HEK293 (cell line): Measurements from ENCODE around the gene VEPH1.

ENCODE experiments used
- CTCF ChIA-PET: fragments of 350-600 bp; formaldehyde crosslinking; extraction: SDS; loops from one replicate; lab custom pipeline; 2021; ENCODE audit warnings: antibody characterized with exemption; lab: Yijun Ruan, JAX
- POLR2A ChIA-PET: fragments of 300-600 bp; formaldehyde crosslinking; extraction: SDS; loops from one replicate; lab custom pipeline; 2020; ENCODE audit warnings: antibody characterized with exemption, inconsistent platforms; lab: Yijun Ruan, JAX
- H3K27ac ChIP-seq: fragments of 200-500 bp; sonication (Bioruptor generic); 2 replicates; pipeline ENCODE4 v1.5.1; 2014; ENCODE audit warnings: low read depth, low read length, control low read depth, inconsistent platforms; ENCODE audit errors: extremely low read depth
- H3K36me3 ChIP-seq, 2 experiments: fragments of 200-500 bp in 1 of 2; sonication (Bioruptor generic) in 1 of 2; 1 replicate in 1 of 2; 2 replicates in 1 of 2; pipeline ENCODE4 v1.5.1; 2014 to 2017; ENCODE audit warnings: inconsistent platforms in 2 of 2, low read length in 2 of 2; ENCODE audit not compliant: control insufficient read depth in 2 of 2, insufficient read depth in 1 of 2
- H3K4me1 ChIP-seq: fragments of 200-500 bp; sonication (Bioruptor generic); 2 replicates; pipeline ENCODE4 v1.5.1; 2014; ENCODE audit warnings: mild to moderate bottlenecking, low read length, inconsistent platforms; ENCODE audit not compliant: control insufficient read depth, insufficient read depth
- H3K4me3 ChIP-seq: 2 replicates; pipeline ENCODE4 v1.5.1; 2011; ENCODE audit warnings: low read depth, mild to moderate bottlenecking, control low read depth, low read length, moderate library complexity
- H3K9me3 ChIP-seq: fragments of 200-500 bp; sonication (Bioruptor generic); 2 replicates; pipeline ENCODE4 v1.5.1; 2014; ENCODE audit warnings: low read depth, low read length, inconsistent platforms; ENCODE audit not compliant: control insufficient read depth, insufficient read depth
- AEBP2 ChIP-seq: fragments of 450-650 bp; formaldehyde crosslinking; IDR thresholded peaks from 2 replicates; pipeline ENCODE4 v1.5.1; 2016; ENCODE audit warnings: missing biosample characterization, missing genetic modification characterization, borderline replicate concordance
- GLI2 ChIP-seq: fragments of 450-650 bp; formaldehyde crosslinking; IDR thresholded peaks from 2 replicates; pipeline ENCODE4; 2017; ENCODE audit warnings: missing biosample characterization, missing genetic modification characterization, low read depth, borderline replicate concordance
- HOXD13 ChIP-seq: sonication (generic); formaldehyde crosslinking; IDR thresholded peaks from 2 replicates; pipeline ENCODE4 v1.8.0; 2022; ENCODE audit warnings: missing genetic modification reagents, borderline replicate concordance
- PRDM4 ChIP-seq: fragments of 450-650 bp; formaldehyde crosslinking; IDR thresholded peaks from 2 replicates; pipeline ENCODE4 v1.5.1; 2017; ENCODE audit warnings: missing biosample characterization, missing genetic modification characterization
- REPIN1 ChIP-seq: fragments of 450-650 bp; formaldehyde crosslinking; IDR thresholded peaks from 2 replicates; pipeline ENCODE4 v1.5.1; 2017; ENCODE audit warnings: missing biosample characterization, missing genetic modification characterization, low read depth
- SCRT1 ChIP-seq: fragments of 450-650 bp; formaldehyde crosslinking; IDR thresholded peaks from 2 replicates; pipeline ENCODE4 v1.5.1; 2016; ENCODE audit warnings: missing biosample characterization, missing genetic modification characterization, borderline replicate concordance
- ZBTB48 ChIP-seq: fragments of 450-650 bp; formaldehyde crosslinking; IDR thresholded peaks from 2 replicates; pipeline ENCODE4 v1.5.1; 2016; ENCODE audit warnings: missing biosample characterization, missing genetic modification characterization
- ZFHX2 ChIP-seq: fragments of 450-650 bp; formaldehyde crosslinking; conservative IDR thresholded peaks from 2 replicates; pipeline ENCODE4 v1.5.1; 2016; ENCODE audit warnings: missing biosample characterization, missing genetic modification characterization
- ZFP41 ChIP-seq: fragments of 450-650 bp; formaldehyde crosslinking; IDR thresholded peaks from 2 replicates; pipeline ENCODE4 v1.5.1; 2016; ENCODE audit warnings: missing biosample characterization, missing genetic modification characterization, borderline replicate concordance
- ZNF16 ChIP-seq: fragments of 450-650 bp; formaldehyde crosslinking; IDR thresholded peaks from 2 replicates; pipeline ENCODE4 v1.5.1; 2016; ENCODE audit warnings: low read depth, missing biosample characterization, missing genetic modification characterization
- ZNF19 ChIP-seq: fragments of 450-650 bp; formaldehyde crosslinking; IDR thresholded peaks from 2 replicates; pipeline ENCODE4; 2016; ENCODE audit warnings: missing biosample characterization, missing genetic modification characterization, low read depth
- ZNF24 ChIP-seq: fragments of 450-650 bp; formaldehyde crosslinking; IDR thresholded peaks from 2 replicates; pipeline ENCODE4 v1.5.1; 2016; ENCODE audit warnings: missing biosample characterization, missing genetic modification characterization
- ZNF26 ChIP-seq: fragments of 450-650 bp; formaldehyde crosslinking; IDR thresholded peaks from 2 replicates; pipeline ENCODE4 v1.5.1; 2016; ENCODE audit warnings: missing biosample characterization, missing genetic modification characterization
- ZNF433 ChIP-seq: fragments of 450-650 bp; formaldehyde crosslinking; IDR thresholded peaks from 2 replicates; pipeline ENCODE4 v1.5.1; 2016; ENCODE audit warnings: missing biosample characterization, missing genetic modification characterization, low read depth
- ZNF555 ChIP-seq: fragments of 450-650 bp; formaldehyde crosslinking; conservative IDR thresholded peaks from 2 replicates; pipeline ENCODE4 v1.5.1; 2017; ENCODE audit warnings: missing biosample characterization, mild to moderate bottlenecking, missing genetic modification characterization, inconsistent platforms
- ZNF560 ChIP-seq: fragments of 450-650 bp; formaldehyde crosslinking; IDR thresholded peaks from 2 replicates; pipeline ENCODE4 v1.5.1; 2017; ENCODE audit warnings: missing biosample characterization, missing genetic modification characterization, borderline replicate concordance
- ZNF561 ChIP-seq: fragments of 450-650 bp; IDR thresholded peaks from 2 replicates; pipeline ENCODE4 v1.5.1; 2018; ENCODE audit warnings: missing biosample characterization, missing genetic modification characterization, borderline replicate concordance
- ZNF645 ChIP-seq: fragments of 450-650 bp; formaldehyde crosslinking; IDR thresholded peaks from 2 replicates; pipeline ENCODE4; 2016; ENCODE audit warnings: missing biosample characterization, missing genetic modification characterization
- ZNF692 ChIP-seq: fragments of 450-650 bp; formaldehyde crosslinking; IDR thresholded peaks from 2 replicates; pipeline ENCODE4 v1.5.1; 2016; ENCODE audit warnings: missing biosample characterization, missing genetic modification characterization
- ZNF776 ChIP-seq: fragments of 450-650 bp; formaldehyde crosslinking; IDR thresholded peaks from 2 replicates; pipeline ENCODE4 v1.5.0; 2017; ENCODE audit warnings: missing biosample characterization, missing genetic modification characterization, borderline replicate concordance
- ZSCAN18 ChIP-seq: fragments of 450-650 bp; formaldehyde crosslinking; IDR thresholded peaks from 2 replicates; pipeline ENCODE4 v1.5.1; 2016; ENCODE audit warnings: missing biosample characterization, missing genetic modification characterization
- ZSCAN5A ChIP-seq: fragments of 450-650 bp; formaldehyde crosslinking; IDR thresholded peaks from 2 replicates; pipeline ENCODE4 v1.5.1; 2016; ENCODE audit warnings: missing biosample characterization, missing genetic modification characterization

The VEPH1 gene

GRCh38 chr3:157347577-157348303, 155.5 kb downstream of the VEPH1 start:
- ChIA-PET CTCF (no interaction called here), POLR2A (no interaction called here)
- Histone ChIP-seq H3K27ac (no peak overlapping the region), H3K9me3 (no peaks in the 10 kb centered on the region), H3K4me3 (no peak overlapping the region), H3K36me3 (no peaks in the 10 kb centered on the region), H3K4me1 (no peaks in the 10 kb centered on the region)
- TF ChIP-seq PRDM4 (tag by site-specific recombination) (no peak), GLI2 (tag by site-specific recombination) (no peak), ZFP41 (tag by site-specific recombination) (no peak), ZBTB48 (tag by site-specific recombination) (no peak), ZNF26 (tag by site-specific recombination) (no peak), ZNF561 (tag by site-specific recombination) (no peak), ZSCAN18 (tag by site-specific recombination) (no peak), ZNF776 (tag by site-specific recombination) (no peak), ZNF645 (tag by site-specific recombination) (no peak), ZNF19 (no peak), REPIN1 (tag by site-specific recombination) (no peak), ZSCAN5A (tag by site-specific recombination) (no peak), ZNF24 (tag by site-specific recombination) (no peak), HOXD13 (CRISPR knock-in tag) (no peak), ZNF555 (no peak)

- Histone ChIP-seq H3K9me3 (no peaks in the 10 kb centered on the region), H3K36me3 (no peaks in the 10 kb centered on the region), H3K27ac (no peak overlapping the region), H3K4me1 (no peaks in the 10 kb centered on the region), H3K4me3 (no peak overlapping the region)
- ChIA-PET CTCF (no interaction called here), POLR2A (no interaction called here)
- no peak for TF ChIP-seq ZFHX2 (tag by site-specific recombination)
- no peak for TF ChIP-seq ZNF16 (tag by site-specific recombination)
- TF ChIP-seq ZNF692 (tag by site-specific recombination) = no peak
- TF ChIP-seq ZNF433 (tag by site-specific recombination) = no peak
- TF ChIP-seq SCRT1 (tag by site-specific recombination) = no peak
- TF ChIP-seq AEBP2 = no peak
- no peak for TF ChIP-seq ZNF560 (tag by site-specific recombination)
Observed at GRCh38 chr3:157336252-157337009, 166.8 kb downstream of the VEPH1 start.
